Natural killer cell (primary cell): Measurements from ENCODE around the gene TEX50. TPM values are rescaled to one million over a fixed set of nuclear protein-coding genes. Genes with fewer than 3 reads are reported as not detected.
"Not testable (repeated sequence)": the region's sequence is repeated elsewhere in the genome, so short reads cannot be mapped to it uniquely, and the experiment has no call there.

Experiments
- ATAC-seq, 3 donors: fragments of 150-1000 bp in 2 of 3; fragments of 200-7000 bp in 1 of 3; cut with Tn5 transposase; 1 replicate in 1 of 3; 2 replicates in 2 of 3; pipeline ENCODE4 v1.10.0; 2021; ENCODE audit warnings: mild to moderate bottlenecking in 2 of 3, moderate library complexity in 2 of 3
- DNase-seq, 2 donors: peaks; one replicate each; pipeline versions ENCODE4 v3.0.0 to v3.0.0-alpha.2; 2013 to 2021; ENCODE audit warnings: mixed read lengths in 1 of 2
- H3K27ac ChIP-seq: one replicate; pipeline ENCODE4 v1.5.1; 2013; ENCODE audit warnings: mild to moderate bottlenecking, low read length
- H3K27me3 ChIP-seq: one replicate; pipeline ENCODE4 v1.6.1; 2013; ENCODE audit warnings: low read length; ENCODE audit not compliant: control insufficient read depth, insufficient read depth
- H3K36me3 ChIP-seq: one replicate; pipeline ENCODE4 v1.6.1; 2013; ENCODE audit warnings: low read length; ENCODE audit not compliant: control insufficient read depth, insufficient read depth
- H3K4me1 ChIP-seq: one replicate; pipeline ENCODE4 v1.6.1; 2013; ENCODE audit warnings: low read length; ENCODE audit not compliant: control insufficient read depth, insufficient read depth
- H3K4me3 ChIP-seq: one replicate; pipeline ENCODE4 v1.5.1; 2013; ENCODE audit warnings: low read length
- H3K9me3 ChIP-seq: one replicate; pipeline ENCODE4 v1.6.1; 2013; ENCODE audit warnings: low read length; ENCODE audit not compliant: control insufficient read depth, insufficient read depth
- H3K27ac Mint-ChIP-seq, 2 donors: one replicate each; pipeline ENCODE4 v1.8.0; 2022; ENCODE audit warnings: mild to moderate bottlenecking in 2 of 2, mixed read lengths in 2 of 2, moderate library complexity in 1 of 2
- H3K27me3 Mint-ChIP-seq, 2 donors: one replicate each; pipeline ENCODE4 v1.8.0; 2022; ENCODE audit warnings: low read depth in 2 of 2, mixed read lengths in 2 of 2
- H3K36me3 Mint-ChIP-seq: one replicate; pipeline ENCODE4 v1.8.0; 2022; ENCODE audit warnings: mixed read lengths
- H3K4me1 Mint-ChIP-seq, 2 donors: one replicate each; pipeline ENCODE4 v1.8.0; 2022; ENCODE audit warnings: mixed read lengths in 2 of 2
- H3K4me3 Mint-ChIP-seq: one replicate; pipeline ENCODE4 v1.8.0; 2022; ENCODE audit warnings: mild to moderate bottlenecking, moderate library complexity, mixed read lengths
- H3K9me3 Mint-ChIP-seq, 2 donors: one replicate each; pipeline ENCODE4 v1.8.0; 2022; ENCODE audit warnings: mixed read lengths in 2 of 2
- CTCF ChIP-seq: fragments of 200-600 bp; IDR thresholded peaks from one replicate; pipeline ENCODE4 v1.8.0; 2022; ENCODE audit warnings: antibody characterized with exemption
- WGBS: methylation state at CpG from one replicate; pipeline ENCODE4 v1.1.7; 2013; ENCODE audit warnings: missing lambda C conversion rate; ENCODE audit not compliant: insufficient coverage; 5-methylcytosine and 5-hydroxymethylcytosine counted together
- intact Hi-C: fragments of 100-400 bp; cut with micrococcal nuclease; formaldehyde crosslinking; loops from one replicate; pipeline ENCODE4 v1.14.2; 2022
- total RNA-seq, 4 donors: library from RNA; stranded (reverse); fragments of 120-200 nt in 1 of 4; gene quantifications; one replicate each; pipeline versions ENCODE4 v1.2.3 to v1.2.4, GENCODE V29; 2013 to 2022

TEX50 gene
- total RNA-seq, 3 donors from 2014 or later (not counting 1 experiment from before 2014, with no cell fraction given), result not detected

GRCh38 chr1:173616859-173617258 is 18.3 kb upstream of the TEX50 start:
- intact Hi-C loops, result loop anchor here (5.0 kb wide), 1 partner anchor 185 kb away; no protein-coding TSS in a partner anchor

GRCh38 chr1:173627269-173627668 is 7.9 kb upstream of the TEX50 start:
- Mint-ChIP-seq H3K4me1 (no peaks in the 10 kb centered on the region), H3K27ac (no peak overlapping the region), H3K9me3 (no peaks in the 10 kb centered on the region), H3K4me3 (no peak overlapping the region), H3K36me3 (no peaks in the 10 kb centered on the region), H3K27me3 (peaks cover 18 to 22% of the 10 kb centered on the region in 2 donors)
- DNase-seq (no peak), ATAC-seq (no peak)
- no peak for TF ChIP-seq CTCF
- no peaks in the 10 kb centered on the region for H3K36me3 ChIP-seq
- no peaks in the 10 kb centered on the region for H3K4me1 ChIP-seq
- no peaks in the 10 kb centered on the region for H3K27me3 ChIP-seq
- H3K9me3 ChIP-seq, result no peaks in the 10 kb centered on the region
- H3K27ac ChIP-seq, result no peak overlapping the region
- H3K4me3 ChIP-seq, result no peak overlapping the region
- intact Hi-C loops, result no loop called here

More at GRCh38 chr1:173616859-173617258, 18.3 kb upstream of the TEX50 start:
- peaks cover 16 to 24% of the 10 kb centered on the region in 2 donors for H3K4me1 Mint-ChIP-seq
- DNase-seq (peak in 1 of 2 donors; percentile 13), ATAC-seq (peak; percentile 70 to 93 (median 76))
- H3K27me3 Mint-ChIP-seq, result peaks cover 23 to 44% of the 10 kb centered on the region in 2 donors
- Histone ChIP-seq H3K27me3 (no peaks in the 10 kb centered on the region), H3K9me3 (peaks cover 19% of the 10 kb centered on the region), H3K36me3 (no peaks in the 10 kb centered on the region), H3K4me3 (no peak overlapping the region), H3K27ac (no peak overlapping the region), H3K4me1 (peaks cover 17% of the 10 kb centered on the region)
- peaks cover 14 to 15% of the 10 kb centered on the region in 2 donors for H3K9me3 Mint-ChIP-seq
- no peak for TF ChIP-seq CTCF
- peaks cover 34% of the 10 kb centered on the region for H3K36me3 Mint-ChIP-seq
- peak overlapping the region; percentile 47 for H3K4me3 Mint-ChIP-seq
- peak overlapping the region in 1 of 2 donors; percentile 37 for H3K27ac Mint-ChIP-seq
- WGBS, result 30% methylated on average over 4 of the region's 4 CpGs

- TF ChIP-seq CTCF, result no peak
- intact Hi-C loops, result no loop called here
- peak in 1 of 2 donors; percentile 29 for DNase-seq
- Mint-ChIP-seq H3K36me3 (no peaks in the 10 kb centered on the region), H3K9me3 (no peaks in the 10 kb centered on the region), H3K27me3 (peaks cover 20 to 38% of the 10 kb centered on the region in 2 donors), H3K27ac (no peak overlapping the region), H3K4me3 (no peak overlapping the region), H3K4me1 (no peaks in the 10 kb centered on the region)
- Histone ChIP-seq H3K4me3 (no peak overlapping the region), H3K4me1 (no peaks in the 10 kb centered on the region), H3K27ac (no peak overlapping the region), H3K27me3 (no peaks in the 10 kb centered on the region), H3K9me3 (no peaks in the 10 kb centered on the region), H3K36me3 (no peaks in the 10 kb centered on the region)
- 95% methylated on average over 3 of the region's 3 CpGs for WGBS
- ATAC-seq, result no peak
Measured at GRCh38 chr1:173628888-173629287, 6.2 kb upstream of the TEX50 start.

- DNase-seq, H3K4me1 Mint-ChIP-seq, H3K4me3 ChIP-seq, H3K4me3 Mint-ChIP-seq, H3K36me3 Mint-ChIP-seq, ATAC-seq, H3K4me1 ChIP-seq, H3K9me3 ChIP-seq, H3K36me3 ChIP-seq, H3K27ac Mint-ChIP-seq, H3K9me3 Mint-ChIP-seq, H3K27me3 ChIP-seq, intact Hi-C loops, H3K27ac ChIP-seq: not testable (repeated sequence)
- H3K27me3 Mint-ChIP-seq, result peaks cover 16 to 47% of the 10 kb centered on the region in 2 donors
- 99% methylated on average over 6 of the region's 6 CpGs for WGBS
Measured at GRCh38 chr1:173637236-173638042, 2.3 kb downstream of the TEX50 start.
